Gastrocnemius medialis (tissue), 4 donors: ENCODE measurements around the gene CCL1.

Experiments used
- CTCF ChIP-seq, 5 experiments: fragments of 450-650 bp in 3 of 5; fragments of 200-600 bp in 2 of 5; sonication (generic) in 2 of 5; IDR thresholded peaks in 4 of 5; conservative IDR thresholded peaks in 1 of 5; 1 replicate in 4 of 5; 2 replicates in 1 of 5; pipeline ENCODE4 v1.5.1; 2016 to 2019; ENCODE audit warnings: antibody characterized with exemption in 5 of 5, mild to moderate bottlenecking in 3 of 5, moderate library complexity in 3 of 5
- POLR2A ChIP-seq, 2 donors: fragments of 450-650 bp; IDR thresholded peaks; one replicate each; pipeline ENCODE4 v1.6.1; 2017; ENCODE audit warnings: antibody characterized with exemption in 2 of 2, mild to moderate bottlenecking in 2 of 2, moderate library complexity in 2 of 2

- TF ChIP-seq POLR2A (IDR thresholded peaks at IDR 0.05) = no peak
- TF ChIP-seq CTCF (IDR thresholded peaks at IDR 0.05 in 4 of 5, conservative IDR thresholded peaks at IDR 0.05 in 1 of 5) = no peak
These were observed 30.4 kb upstream of the CCL1 start for GRCh38 chr17:34393401-34393800.
